Measurements from ENCODE around the gene MOB3A.

MOB3A gene

GRCh38 chr19:2138061-2138728, 42.1 kb upstream of the MOB3A start:
- H3K27ac ChIP-seq (ENCODE audit: low read depth, low read length), result no peak overlapping the region
- H3F3A ChIP-seq (ENCODE audit: control insufficient read depth, insufficient read depth), result no peaks in the 10 kb centered on the region

GRCh38 chr19:2136796-2137195, 40.7 kb upstream of the MOB3A start:
- Histone ChIP-seq H3K4me2 (ENCODE audit: low read length) (no peak overlapping the region), H3K4me3 (ENCODE audit: low read length) (no peak overlapping the region), H3K9me2 (replicated peaks; ENCODE audit: control insufficient read depth, low read length) (no peaks in the 10 kb centered on the region), H3K27me3 (ENCODE audit: control insufficient read depth, low read length) (no peaks in the 10 kb centered on the region), H3K36me3 (ENCODE audit: control insufficient read depth, low read length) (peaks cover 29% of the 10 kb centered on the region), H3K9me3 (ENCODE audit: control insufficient read depth, insufficient read depth, low read length) (no peaks in the 10 kb centered on the region), H3F3A (ENCODE audit: control insufficient read depth, insufficient read depth) (no peaks in the 10 kb centered on the region), H3K4me1 (ENCODE audit: control insufficient read depth, low read length) (no peaks in the 10 kb centered on the region), H3K79me2 (ENCODE audit: control insufficient read depth, low read length) (peaks cover 28% of the 10 kb centered on the region), H3K27ac (ENCODE audit: low read depth, low read length) (no peak overlapping the region), H4K20me1 (ENCODE audit: control insufficient read depth, insufficient read depth, low read depth, low read length) (no peaks in the 10 kb centered on the region)
- no peak for TF ChIP-seq EZH2phosphoT487 (IDR thresholded peaks at IDR 0.05; ENCODE audit: borderline replicate concordance, low read length)
- TF ChIP-seq CTCF (IDR thresholded peaks at IDR 0.05; ENCODE audit: low read depth, low read length, poor library complexity, severe bottlenecking), result no peak

More at GRCh38 chr19:2138061-2138728, 42.1 kb upstream of the MOB3A start:
- Histone ChIP-seq H3K4me1 (ENCODE audit: control insufficient read depth, low read length) (no peaks in the 10 kb centered on the region), H3K9me2 (replicated peaks; ENCODE audit: control insufficient read depth, low read length) (no peaks in the 10 kb centered on the region), H3K36me3 (ENCODE audit: control insufficient read depth, low read length) (peaks cover 15% of the 10 kb centered on the region), H3K4me3 (ENCODE audit: low read length) (no peak overlapping the region), H3K4me2 (ENCODE audit: low read length) (no peak overlapping the region), H4K20me1 (ENCODE audit: control insufficient read depth, insufficient read depth, low read depth, low read length) (no peaks in the 10 kb centered on the region), H3K79me2 (ENCODE audit: control insufficient read depth, low read length) (peaks cover 40% of the 10 kb centered on the region), H3K9me3 (ENCODE audit: control insufficient read depth, insufficient read depth, low read length) (no peaks in the 10 kb centered on the region), H3K27me3 (ENCODE audit: control insufficient read depth, low read length) (no peaks in the 10 kb centered on the region)
- no peak for TF ChIP-seq EZH2phosphoT487 (IDR thresholded peaks at IDR 0.05; ENCODE audit: borderline replicate concordance, low read length)
- TF ChIP-seq CTCF (IDR thresholded peaks at IDR 0.05; ENCODE audit: low read depth, low read length, poor library complexity, severe bottlenecking), result no peak

- H3K79me2 ChIP-seq (ENCODE audit: control insufficient read depth, low read length), result peaks cover 18% of the 10 kb centered on the region
- no peak overlapping the region for H3K4me3 ChIP-seq (ENCODE audit: low read length)
- H3F3A ChIP-seq (ENCODE audit: control insufficient read depth, insufficient read depth), result no peaks in the 10 kb centered on the region
- TF ChIP-seq EZH2phosphoT487 (IDR thresholded peaks at IDR 0.05; ENCODE audit: borderline replicate concordance, low read length) (no peak), CTCF (IDR thresholded peaks at IDR 0.05; ENCODE audit: low read depth, low read length, poor library complexity, severe bottlenecking) (no peak)
- H3K27ac ChIP-seq (ENCODE audit: low read depth, low read length), result no peak overlapping the region
- no peaks in the 10 kb centered on the region for H3K27me3 ChIP-seq (ENCODE audit: control insufficient read depth, low read length)
- no peaks in the 10 kb centered on the region for H4K20me1 ChIP-seq (ENCODE audit: control insufficient read depth, insufficient read depth, low read depth, low read length)
- no peaks in the 10 kb centered on the region for H3K9me3 ChIP-seq (ENCODE audit: control insufficient read depth, insufficient read depth, low read length)
- no peaks in the 10 kb centered on the region for H3K9me2 ChIP-seq (replicated peaks; ENCODE audit: control insufficient read depth, low read length)
- H3K4me1 ChIP-seq (ENCODE audit: control insufficient read depth, low read length), result no peaks in the 10 kb centered on the region
- H3K4me2 ChIP-seq (ENCODE audit: low read length), result no peak overlapping the region
- peaks cover 33% of the 10 kb centered on the region for H3K36me3 ChIP-seq (ENCODE audit: control insufficient read depth, low read length)
Measured at GRCh38 chr19:2135474-2136402, 39.6 kb upstream of the MOB3A start.
